Nephron progenitor cell (in vitro differentiated cells): Measurements from ENCODE around the gene TMIGD1.
A peak's percentile ranks its signal among the peaks of the same experiment; 100 is the strongest.

Experiments used
- DNase-seq: peaks from one replicate; pipeline ENCODE4 v3.0.0; 2021
- H3K27ac Mint-ChIP-seq: 2 replicates; pipeline ENCODE4 v1.8.0; 2021; ENCODE audit warnings: mild to moderate bottlenecking, moderate library complexity, mixed read lengths
- H3K27me3 Mint-ChIP-seq: 2 replicates; pipeline ENCODE4 v1.8.0; 2021; ENCODE audit warnings: mild to moderate bottlenecking, low read depth, mixed read lengths; ENCODE audit not compliant: poor library complexity
- H3K36me3 Mint-ChIP-seq: 2 replicates; pipeline ENCODE4 v1.8.0; 2021; ENCODE audit warnings: low read depth, mixed read lengths
- H3K4me1 Mint-ChIP-seq: 2 replicates; pipeline ENCODE4 v1.8.0; 2021; ENCODE audit warnings: mixed read lengths
- H3K4me3 Mint-ChIP-seq: 2 replicates; pipeline ENCODE4 v1.8.0; 2021; ENCODE audit warnings: mild to moderate bottlenecking, moderate library complexity, mixed read lengths
- H3K9me3 Mint-ChIP-seq: 2 replicates; pipeline ENCODE4 v1.8.0; 2021; ENCODE audit warnings: mild to moderate bottlenecking, moderate library complexity, mixed read lengths
- CTCF ChIP-seq: fragments of 200-600 bp; sonication (generic); IDR thresholded peaks from 2 replicates; pipeline ENCODE4 v1.5.0; 2021; ENCODE audit warnings: antibody characterized with exemption

Gene TMIGD1

GRCh38 chr17:30375661-30376060 is 41.8 kb upstream of the TMIGD1 start:
- Mint-ChIP-seq H3K36me3 (no peaks in the 10 kb centered on the region), H3K27me3 (peaks cover 22% of the 10 kb centered on the region), H3K9me3 (peaks cover 6% of the 10 kb centered on the region), H3K4me1 (peaks cover 47% of the 10 kb centered on the region), H3K27ac (no peak overlapping the region), H3K4me3 (no peak overlapping the region)
- DNase-seq: no peak
- TF ChIP-seq CTCF: no peak

- Mint-ChIP-seq H3K4me1 (peaks cover 47% of the 10 kb centered on the region), H3K9me3 (peaks cover 5% of the 10 kb centered on the region), H3K4me3 (no peak overlapping the region), H3K27me3 (peaks cover 25% of the 10 kb centered on the region), H3K36me3 (no peaks in the 10 kb centered on the region), H3K27ac (no peak overlapping the region)
- no peak for TF ChIP-seq CTCF
- no peak for DNase-seq
Measured at GRCh38 chr17:30372755-30373154, 38.9 kb upstream of the TMIGD1 start.

GRCh38 chr17:30369995-30370394 is 36.1 kb upstream of the TMIGD1 start:
- no peaks in the 10 kb centered on the region for H3K36me3 Mint-ChIP-seq
- peaks cover 29% of the 10 kb centered on the region for H3K4me1 Mint-ChIP-seq
- no peak for DNase-seq
- H3K9me3 Mint-ChIP-seq: no peaks in the 10 kb centered on the region
- no peak overlapping the region for H3K27ac Mint-ChIP-seq
- H3K4me3 Mint-ChIP-seq: no peak overlapping the region
- peaks cover 25% of the 10 kb centered on the region for H3K27me3 Mint-ChIP-seq
- TF ChIP-seq CTCF: no peak

- Mint-ChIP-seq H3K27me3 (peaks cover 29% of the 10 kb centered on the region), H3K36me3 (no peaks in the 10 kb centered on the region), H3K27ac (peak overlapping the region; percentile 26), H3K4me1 (peaks cover 30% of the 10 kb centered on the region), H3K4me3 (no peak overlapping the region), H3K9me3 (peaks cover under 1% of the 10 kb centered on the region)
- no peak for DNase-seq
- no peak for TF ChIP-seq CTCF
Measured at GRCh38 chr17:30368912-30369720, 35.3 kb upstream of the TMIGD1 start.

GRCh38 chr17:30366536-30366935 is 32.7 kb upstream of the TMIGD1 start:
- Mint-ChIP-seq H3K4me3 (no peak overlapping the region), H3K4me1 (peaks cover 35% of the 10 kb centered on the region), H3K27me3 (peaks cover 23% of the 10 kb centered on the region), H3K9me3 (peaks cover 18% of the 10 kb centered on the region), H3K27ac (no peak overlapping the region), H3K36me3 (no peaks in the 10 kb centered on the region)
- TF ChIP-seq CTCF: no peak
- DNase-seq: no peak

GRCh38 chr17:30363715-30364202 is 29.9 kb upstream of the TMIGD1 start:
- TF ChIP-seq CTCF: no peak
- Mint-ChIP-seq H3K4me1 (peaks cover 18% of the 10 kb centered on the region), H3K36me3 (peaks cover 5% of the 10 kb centered on the region), H3K4me3 (no peak overlapping the region), H3K9me3 (peaks cover 32% of the 10 kb centered on the region), H3K27ac (no peak overlapping the region), H3K27me3 (peaks cover 15% of the 10 kb centered on the region)
- DNase-seq: no peak
